ENCODE data around the gene METTL21C.

DNA sequence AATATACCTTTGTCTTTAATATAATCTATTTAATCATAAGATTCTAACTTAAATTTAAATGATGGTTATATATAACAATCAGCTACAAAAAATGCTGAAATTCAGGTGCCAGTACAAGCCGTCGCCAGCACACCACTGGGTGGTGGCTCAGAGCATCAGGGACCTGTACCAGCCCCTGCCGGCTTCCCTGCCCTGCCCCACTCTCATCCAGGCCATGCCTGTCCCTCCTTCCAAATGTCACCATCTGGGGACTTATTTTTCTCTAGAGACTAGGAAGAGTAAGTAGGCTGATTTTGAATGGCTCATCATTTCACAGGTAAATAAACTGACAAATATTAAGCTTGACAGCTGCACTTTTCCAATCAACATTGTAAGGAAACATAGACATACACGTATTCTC, 1.6 kb downstream of the METTL21C start:
- TF ChIP-seq, protein P1, sequence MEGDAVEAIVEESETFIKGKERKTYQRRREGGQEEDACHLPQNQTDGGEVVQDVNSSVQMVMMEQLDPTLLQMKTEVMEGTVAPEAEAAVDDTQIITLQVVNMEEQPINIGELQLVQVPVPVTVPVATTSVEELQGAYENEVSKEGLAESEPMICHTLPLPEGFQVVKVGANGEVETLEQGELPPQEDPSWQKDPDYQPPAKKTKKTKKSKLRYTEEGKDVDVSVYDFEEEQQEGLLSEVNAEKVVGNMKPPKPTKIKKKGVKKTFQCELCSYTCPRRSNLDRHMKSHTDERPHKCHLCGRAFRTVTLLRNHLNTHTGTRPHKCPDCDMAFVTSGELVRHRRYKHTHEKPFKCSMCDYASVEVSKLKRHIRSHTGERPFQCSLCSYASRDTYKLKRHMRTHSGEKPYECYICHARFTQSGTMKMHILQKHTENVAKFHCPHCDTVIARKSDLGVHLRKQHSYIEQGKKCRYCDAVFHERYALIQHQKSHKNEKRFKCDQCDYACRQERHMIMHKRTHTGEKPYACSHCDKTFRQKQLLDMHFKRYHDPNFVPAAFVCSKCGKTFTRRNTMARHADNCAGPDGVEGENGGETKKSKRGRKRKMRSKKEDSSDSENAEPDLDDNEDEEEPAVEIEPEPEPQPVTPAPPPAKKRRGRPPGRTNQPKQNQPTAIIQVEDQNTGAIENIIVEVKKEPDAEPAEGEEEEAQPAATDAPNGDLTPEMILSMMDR (IDR thresholded peaks at IDR 0.05) = no peak
- TF ChIP-seq POLR2A (IDR thresholded peaks at IDR 0.05; ENCODE audit: low read depth) (no peak), POLR2AphosphoS5 (IDR thresholded peaks at IDR 0.05) (no peak), EP300 (IDR thresholded peaks at IDR 0.05) (no peak)

All from esophagus muscularis mucosa (tissue), 4 donors.